Transverse colon (tissue), 4 donors: Measurements from ENCODE around the gene LPIN2.

ENCODE experiments used
- EP300 ChIP-seq: sonication (generic); formaldehyde crosslinking; IDR thresholded peaks from one replicate; pipeline ENCODE4 v1.6.1; 2017; ENCODE audit warnings: antibody characterized with exemption, low read depth
- POLR2A ChIP-seq: fragments of 450-650 bp; IDR thresholded peaks from one replicate; pipeline ENCODE4 v1.6.1; 2016; ENCODE audit warnings: antibody characterized with exemption, mild to moderate bottlenecking, moderate library complexity
- POLR2AphosphoS5 ChIP-seq, 3 donors: sonication (generic); formaldehyde crosslinking; IDR thresholded peaks; one replicate each; pipeline ENCODE4 v1.6.1; 2016; ENCODE audit warnings: antibody characterized with exemption in 3 of 3
- TF ChIP-seq, protein P1 (sequence below), 5 experiments: fragments of 200-600 bp in 3 of 5; fragments of 450-650 bp in 2 of 5; sonication (generic) in 3 of 5; IDR thresholded peaks; 1 replicate in 2 of 5; 2 replicates in 3 of 5; pipeline ENCODE4 v1.5.1; 2016 to 2017; ENCODE audit warnings: antibody characterized with exemption in 5 of 5, inconsistent platforms in 3 of 5, mild to moderate bottlenecking in 2 of 5, moderate library complexity in 1 of 5

DNA sequence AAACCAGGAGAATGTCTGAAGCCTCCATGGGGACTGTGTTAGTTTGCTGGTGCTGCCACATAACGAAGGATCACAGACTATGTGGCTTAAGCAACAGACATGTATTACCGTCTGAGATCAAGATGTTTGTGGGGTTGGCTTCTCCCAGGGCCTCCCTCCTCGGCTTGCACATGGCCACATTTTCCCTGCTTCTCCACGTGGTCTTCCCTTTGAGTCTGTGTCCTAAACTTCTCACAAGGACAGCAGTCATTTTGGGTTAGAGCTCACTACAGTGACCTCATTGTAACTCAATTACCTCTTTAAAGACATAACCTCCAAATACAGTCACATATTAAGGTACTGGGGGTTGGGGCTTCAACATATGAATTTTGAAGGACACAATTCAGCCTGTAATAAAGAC is 44.6 kb upstream of the LPIN2 start:
- TF ChIP-seq, protein P1, sequence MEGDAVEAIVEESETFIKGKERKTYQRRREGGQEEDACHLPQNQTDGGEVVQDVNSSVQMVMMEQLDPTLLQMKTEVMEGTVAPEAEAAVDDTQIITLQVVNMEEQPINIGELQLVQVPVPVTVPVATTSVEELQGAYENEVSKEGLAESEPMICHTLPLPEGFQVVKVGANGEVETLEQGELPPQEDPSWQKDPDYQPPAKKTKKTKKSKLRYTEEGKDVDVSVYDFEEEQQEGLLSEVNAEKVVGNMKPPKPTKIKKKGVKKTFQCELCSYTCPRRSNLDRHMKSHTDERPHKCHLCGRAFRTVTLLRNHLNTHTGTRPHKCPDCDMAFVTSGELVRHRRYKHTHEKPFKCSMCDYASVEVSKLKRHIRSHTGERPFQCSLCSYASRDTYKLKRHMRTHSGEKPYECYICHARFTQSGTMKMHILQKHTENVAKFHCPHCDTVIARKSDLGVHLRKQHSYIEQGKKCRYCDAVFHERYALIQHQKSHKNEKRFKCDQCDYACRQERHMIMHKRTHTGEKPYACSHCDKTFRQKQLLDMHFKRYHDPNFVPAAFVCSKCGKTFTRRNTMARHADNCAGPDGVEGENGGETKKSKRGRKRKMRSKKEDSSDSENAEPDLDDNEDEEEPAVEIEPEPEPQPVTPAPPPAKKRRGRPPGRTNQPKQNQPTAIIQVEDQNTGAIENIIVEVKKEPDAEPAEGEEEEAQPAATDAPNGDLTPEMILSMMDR (IDR thresholded peaks at IDR 0.05) = no peak
- TF ChIP-seq EP300 = no peak
- no peak for TF ChIP-seq POLR2AphosphoS5 (IDR thresholded peaks at IDR 0.05)
- TF ChIP-seq POLR2A = no peak
